Measurements from ENCODE around the gene CDCA7.

GRCh38 chr2:173393636-173394035 is 39.0 kb downstream of the CDCA7 start:
- no peak for TF ChIP-seq SUZ12 (IDR thresholded peaks at IDR 0.05)
- no peak for TF ChIP-seq TARDBP (IDR thresholded peaks at IDR 0.05)
- TF ChIP-seq ELF4 (IDR thresholded peaks at IDR 0.05), result no peak
- TF ChIP-seq FOXK2 (IDR thresholded peaks at IDR 0.05), result no peak
- no peak for TF ChIP-seq LEF1 (IDR thresholded peaks at IDR 0.05; ENCODE audit: borderline replicate concordance)

Measured in HEK293T (cell line).